Skeletal muscle satellite cell (primary cell): ENCODE measurements around the gene ZDHHC14.

Source experiments
- H3K27me3 ChIP-seq: 2 replicates; pipeline ENCODE4 v1.7.0; 2013; ENCODE audit warnings: low read length; ENCODE audit not compliant: control insufficient read depth, insufficient read depth
- H3K36me3 ChIP-seq: 2 replicates; pipeline ENCODE4 v1.7.0; 2013; ENCODE audit warnings: mild to moderate bottlenecking, control low read depth, low read length; ENCODE audit not compliant: insufficient read depth
- H3K4me1 ChIP-seq: 2 replicates; pipeline ENCODE4 v1.7.0; 2013; ENCODE audit warnings: low read length; ENCODE audit not compliant: control insufficient read depth, insufficient read depth
- H3K4me2 ChIP-seq: 2 replicates; pipeline ENCODE4 v1.7.0; 2013; ENCODE audit warnings: mild to moderate bottlenecking, low read length
- H3K4me3 ChIP-seq: 2 replicates; pipeline ENCODE4 v1.7.0; 2013; ENCODE audit warnings: low read length
- H3K9ac ChIP-seq: 2 replicates; pipeline ENCODE4 v1.7.0; 2013; ENCODE audit warnings: mild to moderate bottlenecking, low read depth, low read length, moderate library complexity
- H3K9me3 ChIP-seq: replicated peaks from 2 replicates; pipeline ENCODE4 v1.7.0; 2013; ENCODE audit warnings: mild to moderate bottlenecking, control low read depth, low read length

Gene ZDHHC14

DNA sequence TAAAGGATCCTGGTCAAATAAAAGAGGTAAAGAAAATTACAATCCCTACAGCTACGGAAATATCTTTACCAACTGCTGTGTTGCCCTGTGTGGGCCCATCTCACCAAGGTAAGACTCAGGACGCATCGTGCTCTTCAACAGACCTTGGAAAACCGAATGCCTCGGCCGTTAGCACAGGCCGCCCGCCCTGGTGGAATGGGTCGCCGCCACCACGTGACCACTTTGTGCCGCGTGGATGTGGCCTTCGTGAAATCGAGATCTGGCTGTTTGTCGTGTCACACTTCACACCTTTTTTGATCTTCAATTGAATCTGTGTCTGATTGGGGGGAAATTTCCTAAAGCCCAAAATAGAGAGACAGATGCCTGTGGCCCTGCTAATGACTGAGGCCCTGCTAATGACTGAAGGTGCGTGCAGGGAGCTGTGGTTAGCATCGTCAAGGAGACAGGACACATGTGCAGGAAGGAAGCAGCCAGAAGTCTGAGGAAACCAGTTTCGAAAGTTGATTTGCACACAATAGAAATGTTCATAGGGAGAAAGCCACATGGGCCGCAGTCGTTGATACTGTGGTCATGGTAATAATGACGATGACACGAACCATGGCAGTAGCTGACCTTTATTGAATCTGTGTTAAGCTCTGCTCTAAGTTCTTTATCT lies 266.4 kb downstream of the ZDHHC14 start:
- Histone ChIP-seq H3K4me2 (no peak overlapping the region), H3K4me1 (no peaks in the 10 kb centered on the region), H3K36me3 (no peaks in the 10 kb centered on the region), H3K27me3 (no peaks in the 10 kb centered on the region), H3K9ac (no peak overlapping the region), H3K4me3 (no peak overlapping the region), H3K9me3 (no peaks in the 10 kb centered on the region)

DNA sequence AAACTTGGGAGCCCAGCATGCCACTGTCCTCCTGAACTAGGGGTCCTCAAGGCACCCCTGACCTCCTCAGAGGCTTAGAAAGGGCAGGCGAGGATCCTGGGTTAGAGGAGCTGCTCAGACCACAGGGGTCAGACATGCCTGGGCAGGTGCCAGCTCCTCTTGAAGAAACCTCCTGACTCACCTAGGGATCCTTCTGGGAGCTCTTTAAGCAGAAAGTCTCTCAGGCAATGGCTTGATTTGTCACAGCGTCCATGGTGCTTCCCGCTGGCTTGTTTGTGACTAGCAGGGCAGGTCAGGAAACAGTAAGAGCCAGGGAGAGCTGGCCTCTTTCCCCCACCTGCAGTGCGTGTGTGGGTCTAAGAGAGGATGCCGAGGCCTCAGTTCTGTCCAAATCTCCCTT lies 267.6 kb downstream of the ZDHHC14 start:
- Histone ChIP-seq H3K4me3 (no peak overlapping the region), H3K36me3 (no peaks in the 10 kb centered on the region), H3K4me2 (no peak overlapping the region), H3K9ac (no peak overlapping the region), H3K9me3 (no peaks in the 10 kb centered on the region), H3K27me3 (no peaks in the 10 kb centered on the region), H3K4me1 (no peaks in the 10 kb centered on the region)

GRCh38 chr6:157649311-157650260 lies 268.6 kb downstream of the ZDHHC14 start:
- Histone ChIP-seq H3K36me3 (no peaks in the 10 kb centered on the region), H3K9ac (no peak overlapping the region), H3K27me3 (no peaks in the 10 kb centered on the region), H3K9me3 (no peaks in the 10 kb centered on the region), H3K4me3 (no peak overlapping the region), H3K4me1 (no peaks in the 10 kb centered on the region), H3K4me2 (no peak overlapping the region)

DNA sequence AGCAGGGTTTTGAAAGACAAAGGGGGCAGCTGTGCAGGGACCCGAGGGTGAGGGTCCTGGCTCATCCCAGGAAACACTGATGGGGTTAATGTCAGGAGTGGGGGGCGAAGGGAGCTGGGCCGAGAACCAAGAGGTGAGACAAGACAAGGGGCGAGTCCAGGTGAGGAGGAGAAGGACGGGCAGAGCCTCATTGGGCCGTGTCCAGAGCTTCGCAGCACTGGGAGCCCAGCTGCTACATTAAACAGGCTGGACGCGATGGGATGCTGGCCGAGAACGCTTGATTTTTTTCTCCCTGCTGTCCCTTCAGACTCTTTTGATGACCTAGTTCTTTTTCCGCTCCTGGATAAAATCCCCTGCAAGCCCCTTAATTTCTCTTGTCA lies 269.3 kb downstream of the ZDHHC14 start:
- Histone ChIP-seq H3K9me3 (no peaks in the 10 kb centered on the region), H3K27me3 (no peaks in the 10 kb centered on the region), H3K4me3 (no peak overlapping the region), H3K9ac (no peak overlapping the region), H3K4me2 (no peak overlapping the region), H3K4me1 (no peaks in the 10 kb centered on the region), H3K36me3 (no peaks in the 10 kb centered on the region)

- no peaks in the 10 kb centered on the region for H3K4me1 ChIP-seq
- H3K4me3 ChIP-seq: no peak overlapping the region
- H3K9me3 ChIP-seq: no peaks in the 10 kb centered on the region
- no peaks in the 10 kb centered on the region for H3K36me3 ChIP-seq
- no peak overlapping the region for H3K4me2 ChIP-seq
- no peaks in the 10 kb centered on the region for H3K27me3 ChIP-seq
- H3K9ac ChIP-seq: no peak overlapping the region
Observed at GRCh38 chr6:157650801-157651200, 269.8 kb downstream of the ZDHHC14 start.

DNA sequence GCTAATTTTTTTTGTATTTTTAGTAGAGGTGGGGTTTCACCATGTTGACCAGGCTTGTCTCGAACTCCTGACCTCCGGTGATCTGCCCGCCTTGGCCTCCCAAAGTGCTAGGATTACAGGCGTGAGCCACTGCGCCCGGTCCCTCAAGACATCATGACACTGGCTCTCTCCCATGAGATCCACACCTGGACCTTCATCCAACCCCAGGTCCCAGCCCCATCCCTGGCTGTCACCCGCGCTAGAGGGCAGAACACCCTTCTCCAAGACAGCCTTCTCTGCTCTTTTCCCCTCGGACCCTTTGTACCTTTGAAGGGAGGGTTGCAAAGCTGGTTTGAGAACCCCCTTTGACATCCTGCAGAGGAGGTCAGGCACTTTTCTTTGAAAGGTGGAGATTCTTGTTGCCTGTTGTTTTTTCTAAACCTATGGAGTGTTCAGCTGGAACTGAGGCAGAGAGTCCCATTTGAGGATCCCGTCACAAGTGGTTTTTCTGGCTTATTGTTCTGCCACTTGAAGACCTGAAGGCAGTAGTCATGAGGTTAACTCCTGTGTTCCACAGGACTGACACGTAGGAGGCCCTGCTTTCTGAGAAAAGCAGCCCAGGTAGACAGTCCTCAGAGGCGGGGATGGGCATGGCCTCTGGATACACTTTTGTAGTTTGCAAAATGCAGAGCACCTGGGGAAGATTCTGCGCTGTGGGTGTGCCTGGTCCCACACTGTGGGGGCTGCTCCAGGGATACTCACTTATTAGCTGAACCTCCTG lies 270.9 kb downstream of the ZDHHC14 start:
- Histone ChIP-seq H3K9me3 (no peaks in the 10 kb centered on the region), H3K4me3 (no peak overlapping the region), H3K27me3 (no peaks in the 10 kb centered on the region), H3K4me2 (no peak overlapping the region), H3K9ac (no peak overlapping the region), H3K36me3 (no peaks in the 10 kb centered on the region), H3K4me1 (peaks cover 7% of the 10 kb centered on the region)

DNA sequence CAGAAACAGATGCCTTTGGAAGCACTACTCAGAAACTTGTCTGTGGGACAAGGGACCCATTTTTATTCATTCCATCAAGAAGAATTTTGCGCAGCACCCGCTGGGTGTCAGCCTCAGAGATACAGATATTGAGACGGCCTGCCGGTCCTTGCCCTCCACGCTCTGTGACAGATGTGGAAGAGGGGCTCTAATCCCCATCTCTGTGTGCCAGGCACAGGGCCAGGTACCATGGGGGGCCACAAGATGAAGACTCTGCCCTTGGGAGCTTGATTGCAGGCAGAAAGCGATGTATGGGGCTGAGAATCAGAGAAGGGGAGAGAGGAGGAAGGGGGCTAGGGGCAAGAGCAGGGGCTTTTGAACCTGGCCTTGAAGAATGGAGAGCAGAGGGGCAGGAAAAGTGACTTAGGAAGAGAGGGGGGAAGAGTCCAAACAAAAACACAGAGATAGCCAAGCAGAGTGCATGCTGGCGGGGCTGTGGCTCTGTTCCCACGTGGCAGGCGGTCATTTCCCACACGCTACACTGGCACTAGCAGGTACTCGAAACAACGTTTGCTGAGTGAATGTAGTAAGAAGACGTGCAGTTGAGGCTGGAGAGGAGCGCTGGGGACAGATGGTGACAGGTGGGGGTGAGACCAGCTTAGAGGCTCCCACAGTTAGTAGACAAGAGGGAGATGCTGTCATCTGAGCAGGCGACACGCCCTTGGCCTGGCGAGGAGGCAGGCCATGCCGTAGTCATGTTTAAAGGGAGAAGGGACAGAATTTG lies 271.8 kb downstream of the ZDHHC14 start:
- H3K9me3 ChIP-seq: no peaks in the 10 kb centered on the region
- H3K9ac ChIP-seq: no peak overlapping the region
- H3K27me3 ChIP-seq: no peaks in the 10 kb centered on the region
- H3K36me3 ChIP-seq: no peaks in the 10 kb centered on the region
- peaks cover 7% of the 10 kb centered on the region for H3K4me1 ChIP-seq
- no peak overlapping the region for H3K4me3 ChIP-seq
- H3K4me2 ChIP-seq: no peak overlapping the region

DNA sequence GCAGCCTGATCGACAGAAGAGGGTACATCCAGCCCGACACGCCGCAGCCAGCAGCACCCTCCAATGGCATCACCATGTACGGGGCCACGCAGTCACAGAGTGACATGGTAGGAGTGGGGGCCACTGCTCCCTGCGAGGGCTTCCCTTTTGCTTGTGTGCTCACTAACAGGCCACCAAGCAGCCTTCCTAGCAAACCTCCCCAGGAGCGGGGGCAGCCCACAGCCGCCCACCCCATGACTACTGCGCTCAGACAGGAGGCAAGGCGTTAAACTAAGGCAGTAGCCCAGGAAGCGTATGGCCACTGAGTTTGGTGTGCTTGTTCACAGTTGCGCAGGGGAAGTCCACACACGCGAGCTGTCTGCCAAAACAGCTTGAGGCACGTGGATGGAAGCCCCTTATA lies 272.5 kb downstream of the ZDHHC14 start:
- H3K9ac ChIP-seq: no peak overlapping the region
- no peaks in the 10 kb centered on the region for H3K36me3 ChIP-seq
- H3K4me1 ChIP-seq: peaks cover 7% of the 10 kb centered on the region
- no peaks in the 10 kb centered on the region for H3K9me3 ChIP-seq
- H3K4me2 ChIP-seq: no peak overlapping the region
- H3K4me3 ChIP-seq: no peak overlapping the region
- H3K27me3 ChIP-seq: no peaks in the 10 kb centered on the region

DNA sequence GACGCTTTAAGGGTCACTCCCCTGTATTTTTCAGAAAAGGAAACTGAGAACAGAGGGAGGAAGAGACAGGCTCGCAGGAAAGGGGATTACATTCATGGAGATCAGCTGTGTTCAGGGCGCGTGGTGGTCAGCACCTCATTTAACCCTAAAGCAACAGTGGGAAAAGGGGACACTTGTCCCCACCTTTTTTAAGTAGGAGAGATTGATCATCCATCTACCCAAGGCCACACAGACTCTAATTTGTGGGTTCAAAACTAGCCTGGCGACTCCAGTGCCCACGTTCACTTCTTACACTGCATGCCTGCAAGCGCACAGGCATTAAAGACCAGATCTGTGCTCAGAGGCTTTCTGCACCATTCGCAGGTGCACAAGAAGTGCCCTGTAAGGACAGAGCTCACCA lies 274.1 kb downstream of the ZDHHC14 start:
- peaks cover 7% of the 10 kb centered on the region for H3K4me1 ChIP-seq
- no peaks in the 10 kb centered on the region for H3K9me3 ChIP-seq
- no peak overlapping the region for H3K4me3 ChIP-seq
- H3K36me3 ChIP-seq: no peaks in the 10 kb centered on the region
- no peak overlapping the region for H3K4me2 ChIP-seq
- no peaks in the 10 kb centered on the region for H3K27me3 ChIP-seq
- H3K9ac ChIP-seq: no peak overlapping the region

GRCh38 chr6:157656437-157656997 lies 275.5 kb downstream of the ZDHHC14 start:
- Histone ChIP-seq H3K27me3 (no peaks in the 10 kb centered on the region), H3K4me1 (peaks cover 7% of the 10 kb centered on the region), H3K9me3 (no peaks in the 10 kb centered on the region), H3K36me3 (no peaks in the 10 kb centered on the region), H3K4me2 (no peak overlapping the region), H3K4me3 (no peak overlapping the region), H3K9ac (no peak overlapping the region)

GRCh38 chr6:157657754-157658153 lies 276.8 kb downstream of the ZDHHC14 start:
- H3K36me3 ChIP-seq: no peaks in the 10 kb centered on the region

More at GRCh38 chr6:157657754-157658153, 276.8 kb downstream of the ZDHHC14 start:
- H3K9me3 ChIP-seq: no peaks in the 10 kb centered on the region
- no peak overlapping the region for H3K4me3 ChIP-seq
- H3K27me3 ChIP-seq: no peaks in the 10 kb centered on the region
- H3K4me2 ChIP-seq: no peak overlapping the region
- no peak overlapping the region for H3K9ac ChIP-seq
- H3K4me1 ChIP-seq: peaks cover 7% of the 10 kb centered on the region
